Parathyroid adenoma (tissue), 2 donors: ENCODE measurements around the gene EVA1A.

Source experiments
- H2AFZ ChIP-seq: fragments of 300-600 bp; sonication (generic); one replicate; pipeline ENCODE4 v1.7.0; 2017; ENCODE audit warnings: antibody characterized with exemption, mild to moderate bottlenecking
- H3K27ac ChIP-seq: fragments of 300-600 bp; sonication (generic); one replicate; pipeline ENCODE4 v1.7.0; 2017
- H3K27me3 ChIP-seq: fragments of 300-600 bp; sonication (generic); one replicate; pipeline ENCODE4 v1.7.0; 2017; ENCODE audit warnings: low read length; ENCODE audit not compliant: control insufficient read depth, insufficient read depth
- H3K36me3 ChIP-seq: fragments of 300-600 bp; sonication (generic); one replicate; pipeline ENCODE4 v1.7.0; 2017; ENCODE audit warnings: low read length; ENCODE audit not compliant: control insufficient read depth, insufficient read depth
- H3K4me1 ChIP-seq: fragments of 300-600 bp; sonication (generic); one replicate; pipeline ENCODE4 v1.7.0; 2017; ENCODE audit warnings: control low read depth
- H3K4me2 ChIP-seq: fragments of 300-600 bp; sonication (generic); one replicate; pipeline ENCODE4 v1.7.0; 2017; ENCODE audit warnings: low read length
- H3K4me3 ChIP-seq: fragments of 300-600 bp; sonication (generic); one replicate; pipeline ENCODE4 v1.7.0; 2017; ENCODE audit warnings: low read depth, low read length
- H3K79me2 ChIP-seq: fragments of 300-600 bp; sonication (generic); one replicate; pipeline ENCODE4 v1.7.0; 2017; ENCODE audit warnings: control low read depth
- H3K9ac ChIP-seq: fragments of 300-600 bp; sonication (generic); one replicate; pipeline ENCODE4 v1.7.0; 2017; ENCODE audit warnings: mild to moderate bottlenecking
- H3K9me3 ChIP-seq: fragments of 300-600 bp; sonication (generic); one replicate; pipeline ENCODE4 v1.7.0; 2017; ENCODE audit warnings: low read length; ENCODE audit not compliant: control insufficient read depth
- CTCF ChIP-seq: fragments of 300-600 bp; sonication (generic); IDR thresholded peaks from one replicate; pipeline ENCODE4 v1.7.0; 2017; ENCODE audit warnings: antibody characterized with exemption, mild to moderate bottlenecking
- donor health status: primary hyperparathyroidism.

Gene EVA1A

GRCh38 chr2:75506101-75506697, 54.5 kb downstream of the EVA1A start:
- H3K79me2 ChIP-seq = no peaks in the 10 kb centered on the region
- TF ChIP-seq CTCF = no peak
- H3K9me3 ChIP-seq = no peaks in the 10 kb centered on the region
- no peaks in the 10 kb centered on the region for H3K36me3 ChIP-seq
- no peak overlapping the region for H3K4me2 ChIP-seq
- no peaks in the 10 kb centered on the region for H3K4me1 ChIP-seq
- no peak overlapping the region for H3K9ac ChIP-seq
- H3K27ac ChIP-seq = no peak overlapping the region
- no peak overlapping the region for H3K4me3 ChIP-seq
- no peaks in the 10 kb centered on the region for H3K27me3 ChIP-seq
- no peak overlapping the region for H2AFZ ChIP-seq

- no peak for TF ChIP-seq CTCF
- H3K4me2 ChIP-seq = no peak overlapping the region
- H3K4me1 ChIP-seq = no peaks in the 10 kb centered on the region
- no peak overlapping the region for H2AFZ ChIP-seq
- no peaks in the 10 kb centered on the region for H3K27me3 ChIP-seq
- H3K9me3 ChIP-seq = no peaks in the 10 kb centered on the region
- H3K36me3 ChIP-seq = no peaks in the 10 kb centered on the region
- no peak overlapping the region for H3K27ac ChIP-seq
- H3K79me2 ChIP-seq = no peaks in the 10 kb centered on the region
- H3K4me3 ChIP-seq = no peak overlapping the region
- no peak overlapping the region for H3K9ac ChIP-seq
These were observed 55.7 kb downstream of the EVA1A start for GRCh38 chr2:75505012-75505411.

GRCh38 chr2:75503048-75503607, 57.6 kb downstream of the EVA1A start:
- Histone ChIP-seq H3K4me2 (no peak overlapping the region), H3K27ac (no peak overlapping the region), H3K4me3 (no peak overlapping the region), H3K9me3 (no peaks in the 10 kb centered on the region), H3K9ac (no peak overlapping the region), H3K27me3 (no peaks in the 10 kb centered on the region), H3K79me2 (no peaks in the 10 kb centered on the region), H3K4me1 (no peaks in the 10 kb centered on the region), H2AFZ (no peak overlapping the region), H3K36me3 (no peaks in the 10 kb centered on the region)
- no peak for TF ChIP-seq CTCF

- Histone ChIP-seq H3K4me1 (no peaks in the 10 kb centered on the region), H3K27ac (no peak overlapping the region), H3K4me2 (no peak overlapping the region), H3K36me3 (no peaks in the 10 kb centered on the region), H2AFZ (no peak overlapping the region), H3K9ac (no peak overlapping the region), H3K27me3 (no peaks in the 10 kb centered on the region), H3K9me3 (no peaks in the 10 kb centered on the region), H3K4me3 (no peak overlapping the region), H3K79me2 (no peaks in the 10 kb centered on the region)
- TF ChIP-seq CTCF = no peak
These were observed 60.1 kb downstream of the EVA1A start for GRCh38 chr2:75500633-75501032.

GRCh38 chr2:75499534-75499933, 61.2 kb downstream of the EVA1A start:
- H3K9me3 ChIP-seq = no peaks in the 10 kb centered on the region
- H3K4me2 ChIP-seq = no peak overlapping the region
- no peaks in the 10 kb centered on the region for H3K36me3 ChIP-seq
- no peak overlapping the region for H3K4me3 ChIP-seq
- H3K27me3 ChIP-seq = no peaks in the 10 kb centered on the region
- H3K4me1 ChIP-seq = no peaks in the 10 kb centered on the region
- H2AFZ ChIP-seq = no peak overlapping the region
- H3K9ac ChIP-seq = no peak overlapping the region
- no peaks in the 10 kb centered on the region for H3K79me2 ChIP-seq
- H3K27ac ChIP-seq = no peak overlapping the region
- no peak for TF ChIP-seq CTCF
